HTERT RPE-1 (cell line): ENCODE measurements around the gene HOXC12.

Experiments
- in situ Hi-C: fragments of 300-500 bp; cut with MboI; formaldehyde crosslinking; loops from 4 replicates; pipeline ENCODE4 v1.14.3; 2020; ENCODE audit warnings: low sequenced_read_pairs

Gene HOXC12

GRCh38 chr12:53971129-53971528, 16.4 kb downstream of the HOXC12 start:
- in situ Hi-C loops, result no loop called here

- in situ Hi-C loops, result no loop called here
These were observed 17.0 kb downstream of the HOXC12 start for GRCh38 chr12:53971686-53972085.

GRCh38 chr12:53972152-53972702, 17.5 kb downstream of the HOXC12 start:
- in situ Hi-C loops, result no loop called here

GRCh38 chr12:53972722-53973235, 18.1 kb downstream of the HOXC12 start, which contains the start of gene HOXC11:
HOXC11 (plus strand) TSS chr12:53973126; CDS start chr12:53973242, 116 bp downstream.
- in situ Hi-C loops, result no loop called here

DNA sequence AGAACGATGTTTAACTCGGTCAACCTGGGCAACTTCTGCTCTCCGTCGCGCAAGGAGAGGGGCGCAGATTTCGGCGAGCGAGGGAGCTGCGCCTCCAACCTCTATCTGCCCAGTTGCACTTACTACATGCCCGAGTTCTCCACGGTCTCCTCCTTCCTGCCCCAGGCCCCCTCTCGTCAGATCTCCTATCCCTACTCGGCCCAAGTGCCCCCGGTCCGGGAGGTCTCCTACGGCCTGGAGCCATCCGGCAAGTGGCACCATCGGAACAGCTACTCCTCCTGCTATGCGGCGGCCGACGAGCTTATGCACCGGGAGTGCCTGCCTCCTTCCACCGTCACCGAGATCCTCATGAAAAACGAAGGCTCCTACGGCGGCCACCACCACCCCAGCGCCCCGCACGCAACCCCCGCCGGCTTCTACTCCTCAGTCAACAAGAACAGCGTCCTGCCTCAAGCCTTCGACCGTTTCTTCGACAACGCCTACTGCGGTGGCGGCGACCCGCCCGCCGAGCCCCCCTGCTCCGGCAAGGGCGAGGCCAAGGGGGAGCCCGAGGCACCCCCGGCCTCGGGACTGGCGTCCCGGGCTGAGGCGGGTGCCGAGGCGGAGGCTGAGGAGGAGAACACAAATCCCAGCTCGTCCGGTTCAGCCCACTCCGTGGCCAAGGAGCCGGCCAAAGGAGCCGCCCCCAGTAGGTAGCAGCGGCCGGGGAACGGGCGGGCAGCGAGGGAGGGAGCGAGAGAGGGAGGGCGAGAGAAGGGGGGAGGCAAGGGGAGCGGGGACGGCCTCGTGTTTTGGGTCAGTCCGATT, 18.7 kb downstream of the HOXC12 start:
- in situ Hi-C loops, result no loop called here

DNA sequence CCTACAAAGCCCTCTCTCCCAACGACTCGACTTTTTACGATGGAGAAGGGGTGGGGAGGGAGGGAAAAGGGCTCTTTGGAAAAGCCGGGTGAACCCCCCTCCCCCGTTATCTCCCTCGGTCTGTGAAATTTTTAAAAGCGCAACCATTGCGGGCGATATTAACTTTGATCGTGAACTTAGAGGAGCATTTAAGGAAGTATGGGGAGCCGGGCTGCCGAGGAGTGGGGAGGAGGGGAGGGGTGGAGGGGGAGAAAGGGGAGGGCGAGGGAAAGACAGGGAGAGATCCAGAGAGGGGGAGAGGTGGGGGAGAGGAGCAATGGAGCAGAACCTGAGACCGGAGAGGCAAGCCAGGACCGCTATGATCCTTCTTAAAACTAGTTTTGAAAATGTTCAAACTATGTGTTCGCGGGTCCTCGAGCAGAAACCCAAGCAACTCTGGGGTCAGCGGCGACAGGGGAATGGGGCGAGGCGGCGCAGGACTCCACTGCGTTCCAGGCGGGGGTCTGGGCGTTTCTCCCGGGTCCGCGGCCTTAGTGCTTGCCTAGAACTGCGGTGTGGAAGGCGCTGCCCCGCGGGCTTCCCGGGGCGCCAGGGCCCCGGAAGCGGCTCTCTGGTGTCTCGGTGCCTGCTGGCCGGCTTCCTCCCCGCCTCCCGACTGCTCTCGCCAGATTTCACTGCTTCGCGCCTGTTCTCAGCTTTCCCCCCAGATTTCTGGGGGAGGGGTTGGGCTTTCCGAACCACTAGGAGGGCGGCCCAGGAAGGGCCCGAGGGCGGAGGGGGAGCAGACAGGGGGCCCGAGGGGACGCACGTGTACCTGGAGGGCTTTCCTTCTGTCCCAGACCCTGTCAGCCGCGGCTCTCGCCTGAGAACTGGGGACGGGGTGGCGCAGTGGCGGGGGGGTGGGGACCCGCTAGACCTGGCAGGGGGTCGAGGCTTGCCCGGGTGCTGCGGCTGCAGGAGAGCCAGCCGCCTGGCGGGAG, 19.7 kb downstream of the HOXC12 start, which contains the start of gene HOTAIR:
TSS of gene HOTAIR (minus strand) at position 871 of the 980 bp plus-strand sequence.
- in situ Hi-C loops, result no loop called here

- in situ Hi-C loops, result no loop called here
These were observed 20.4 kb downstream of the HOXC12 start for GRCh38 chr12:53975064-53975471.

GRCh38 chr12:53975479-53976152, 20.9 kb downstream of the HOXC12 start:
- in situ Hi-C loops, result no loop called here

DNA sequence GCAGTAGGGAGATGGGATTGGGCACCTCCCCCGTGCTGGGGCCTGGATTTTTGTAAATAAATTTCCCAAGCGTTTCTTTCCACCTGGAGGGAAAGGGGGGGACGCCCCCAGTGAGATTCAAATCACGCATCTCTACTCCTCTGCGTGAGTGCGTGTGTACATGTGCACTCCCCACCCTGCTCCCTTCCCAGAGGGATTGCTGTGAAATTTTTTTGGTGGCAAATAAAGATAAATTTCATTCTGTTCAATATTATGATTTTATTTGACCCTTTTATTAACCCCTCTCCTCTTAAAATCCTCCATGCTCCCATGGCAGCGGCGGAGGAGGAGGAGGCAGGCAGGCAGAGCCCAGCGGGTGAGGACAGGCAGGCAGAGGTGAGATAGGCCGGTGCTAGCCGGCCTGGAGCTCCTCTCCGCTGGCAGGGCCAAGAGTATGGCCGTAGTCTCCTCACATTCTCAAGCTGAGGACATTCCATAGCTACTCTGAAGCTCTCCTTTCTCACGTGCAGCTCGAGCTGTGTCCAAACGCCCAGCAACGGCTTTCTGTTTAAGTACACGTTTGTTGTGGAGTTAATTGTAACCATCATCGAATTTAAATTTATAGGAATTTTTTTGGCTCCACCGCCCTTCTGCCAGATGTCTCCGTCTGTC, 21.6 kb downstream of the HOXC12 start:
- in situ Hi-C loops, result no loop called here

GRCh38 chr12:53976823-53977595, 22.3 kb downstream of the HOXC12 start:
- in situ Hi-C loops, result no loop called here

DNA sequence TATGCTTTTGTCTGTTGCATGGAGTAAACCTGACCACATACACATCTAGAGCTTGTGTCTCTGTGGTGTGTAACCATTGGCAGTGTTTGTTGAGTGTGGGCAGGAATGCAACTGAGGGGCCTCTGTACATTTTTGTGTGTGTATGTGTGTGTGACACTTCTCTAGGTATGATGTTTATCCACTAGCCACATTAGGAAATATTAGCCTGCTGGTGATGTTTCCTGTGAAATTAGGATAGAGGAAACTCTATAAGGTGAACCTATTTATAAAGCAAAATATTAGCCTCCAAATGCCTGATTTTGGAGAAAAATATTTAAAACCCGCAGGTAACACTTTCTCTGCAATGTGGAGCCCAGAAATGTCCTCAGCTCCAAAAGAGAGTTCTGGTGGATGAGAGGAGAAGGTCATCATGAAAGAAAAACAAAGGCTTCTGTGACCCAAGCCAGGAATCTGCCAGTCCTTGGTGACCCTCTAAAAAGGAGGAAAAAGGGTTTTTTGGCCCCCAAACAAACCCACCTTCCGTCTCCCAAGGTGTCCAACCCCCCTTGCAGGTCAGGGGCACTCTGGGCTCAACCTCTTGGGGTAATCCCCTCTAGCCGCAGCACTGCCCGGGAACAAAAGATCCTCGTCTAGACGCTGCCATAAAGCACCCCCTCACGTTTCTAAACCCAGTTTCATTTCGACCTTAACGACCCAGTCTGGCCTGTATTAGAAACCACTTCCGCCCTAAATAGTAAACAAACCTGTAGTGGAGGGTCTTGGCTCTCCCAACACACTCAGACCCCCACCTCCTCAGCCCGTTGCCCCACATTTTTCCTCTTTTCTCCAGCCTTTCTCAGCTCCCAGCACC, 23.1 kb downstream of the HOXC12 start:
- in situ Hi-C loops, result no loop called here

- in situ Hi-C loops, result no loop called here
These were observed 24.0 kb downstream of the HOXC12 start for GRCh38 chr12:53978477-53979356.

DNA sequence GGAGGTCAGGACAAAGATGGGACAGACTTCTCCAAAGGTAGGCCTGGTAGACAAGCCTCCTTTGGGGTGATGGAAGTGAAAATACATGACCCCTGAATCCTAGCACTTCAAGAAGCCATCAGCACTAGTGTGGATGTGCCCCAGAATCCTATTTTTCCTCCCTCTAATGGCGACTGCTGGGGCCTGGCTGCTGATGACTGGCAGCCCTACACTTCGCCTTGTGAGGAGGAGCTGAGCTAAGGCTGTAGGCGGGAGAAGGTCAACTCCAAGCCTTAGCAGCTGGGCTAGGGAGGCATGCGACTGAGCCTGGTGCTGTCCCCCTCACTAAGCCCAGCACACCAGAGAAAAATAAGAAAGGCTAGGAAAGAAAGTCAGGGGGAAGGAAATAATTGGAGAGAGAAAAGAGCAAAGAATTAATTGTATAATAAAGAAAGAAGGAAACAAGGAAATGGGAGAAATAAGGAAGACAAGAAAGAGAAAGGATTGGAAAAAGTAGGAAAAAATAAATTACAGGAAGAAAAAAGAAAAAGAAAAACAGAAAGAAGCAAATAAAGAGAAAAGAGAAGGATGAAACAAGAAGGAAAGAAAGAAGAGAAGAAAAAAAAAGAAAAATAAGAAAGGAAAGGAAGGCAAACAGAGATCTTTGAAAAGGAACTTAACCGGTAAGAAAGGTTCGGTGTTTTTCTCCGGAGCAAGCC, 25.6 kb downstream of the HOXC12 start:
- in situ Hi-C loops, result no loop called here

- in situ Hi-C loops, result no loop called here
These were observed 26.2 kb downstream of the HOXC12 start for GRCh38 chr12:53980802-53981496.

GRCh38 chr12:53981634-53982565, 27.2 kb downstream of the HOXC12 start:
- in situ Hi-C loops, result no loop called here
